Stimulated activated naive CD8-positive, alpha-beta T cell treated with anti-CD3 and anti-CD28 coated beads, Interleukin-15, Interleukin-2, amounts not matched to agents 100 U/mL and 50 U/mL, for 24 hours (primary cell): ENCODE results near the gene ZFP30.

ENCODE experiments used
- ATAC-seq: fragments of 150-1000 bp; cut with Tn5 transposase; one replicate; pipeline ENCODE4 v1.10.0; 2021
- DNase-seq: peaks from one replicate; pipeline ENCODE4 v3.0.0; 2021

Gene ZFP30

DNA sequence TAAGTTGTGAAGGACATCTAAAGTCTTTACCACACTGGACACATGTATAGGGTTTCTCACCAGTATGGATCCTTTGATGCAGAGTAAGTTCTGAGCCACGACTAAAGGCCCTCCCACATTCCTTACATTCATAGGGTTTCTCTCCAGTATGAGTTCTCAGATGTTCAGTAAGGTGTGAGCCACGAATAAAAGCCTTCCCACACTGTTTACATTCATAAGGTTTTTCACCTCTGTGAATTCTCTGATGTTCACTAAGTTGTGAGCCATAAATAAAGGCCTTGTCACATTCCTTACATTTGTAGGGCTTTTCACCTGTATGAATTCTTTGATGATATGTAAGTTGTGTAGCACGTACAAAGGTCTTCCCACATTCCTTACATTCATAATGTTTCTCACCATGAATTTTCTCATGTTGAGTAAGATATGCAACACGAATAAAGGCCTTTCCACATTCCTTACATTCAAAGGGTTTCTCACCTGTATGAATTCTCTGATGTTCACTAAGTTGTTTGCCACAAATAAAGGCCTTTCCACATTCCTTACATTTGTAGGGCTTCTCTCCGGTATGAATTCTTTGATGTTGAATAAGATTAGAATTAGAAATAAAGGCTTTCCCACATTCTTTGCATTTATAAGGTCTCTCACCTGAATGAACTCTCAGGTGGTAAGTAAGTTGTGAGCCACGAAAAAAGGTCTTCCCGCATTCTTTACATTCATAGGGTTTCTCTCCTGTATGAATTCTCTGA is 90.5 kb downstream of the ZFP30 start:
- no peak for DNase-seq
- ATAC-seq, result no peak
